Chondrocyte (in vitro differentiated cells): Measurements from ENCODE around the gene ISM1. TPM values are rescaled to one million over a fixed set of nuclear protein-coding genes. Genes with fewer than 3 reads are reported as not detected.

Experiments
- DNase-seq: peaks from one replicate; pipeline ENCODE4 v3.0.0; 2021; ENCODE audit warnings: mixed read lengths, low spot score
- H3K27ac Mint-ChIP-seq: one replicate; pipeline ENCODE4 v1.8.0; 2021; ENCODE audit warnings: mild to moderate bottlenecking, moderate library complexity, mixed read lengths; ENCODE audit not compliant: unreplicated experiment
- H3K27me3 Mint-ChIP-seq: 2 replicates; pipeline ENCODE4 v1.8.0; 2021; ENCODE audit warnings: low read depth, mixed read lengths
- H3K36me3 Mint-ChIP-seq: 2 replicates; pipeline ENCODE4 v1.8.0; 2021; ENCODE audit warnings: low read depth, mixed read lengths
- H3K4me1 Mint-ChIP-seq: 2 replicates; pipeline ENCODE4 v1.8.0; 2021; ENCODE audit warnings: low read depth, mild to moderate bottlenecking, mixed read lengths
- H3K4me3 Mint-ChIP-seq: one replicate; pipeline ENCODE4 v1.8.0; 2021; ENCODE audit warnings: mild to moderate bottlenecking, moderate library complexity, mixed read lengths; ENCODE audit not compliant: unreplicated experiment
- H3K9me3 Mint-ChIP-seq: 2 replicates; pipeline ENCODE4 v1.8.0; 2021; ENCODE audit warnings: low read depth, mixed read lengths
- total RNA-seq: library from RNA; stranded (reverse); gene quantifications from 3 replicates; pipeline ENCODE4 v1.2.1, GENCODE V29; 2021
- TF ChIP-seq, protein P1 (sequence below): fragments of 200-600 bp; sonication (generic); IDR thresholded peaks from 2 replicates; pipeline ENCODE4 v1.5.0; 2021; ENCODE audit warnings: antibody characterized with exemption, mild to moderate bottlenecking, moderate library complexity

Gene ISM1
- total RNA-seq, 1 donor from 2014 or later, result 1.2 TPM

DNA sequence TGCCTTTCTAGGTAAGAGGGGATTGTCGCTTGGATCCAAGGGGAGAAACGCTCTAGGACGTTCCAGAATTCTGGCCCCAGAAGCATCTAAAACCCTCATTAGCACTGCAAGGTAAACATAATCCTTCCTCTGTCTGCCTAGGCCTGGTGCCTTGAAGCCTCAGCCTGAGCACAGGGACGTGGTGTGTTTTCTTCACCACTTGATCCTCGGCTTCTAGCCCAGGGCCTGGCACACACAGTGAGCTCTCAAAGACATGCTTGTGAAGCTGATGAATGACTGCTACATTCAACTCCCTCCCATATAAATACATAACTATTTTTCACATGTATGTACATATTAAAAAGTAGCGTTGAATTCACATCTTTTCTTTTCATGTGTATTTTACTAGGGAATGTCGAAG is 100.3 kb downstream of the ISM1 start:
- H3K27ac Mint-ChIP-seq, result no peak overlapping the region
- H3K36me3 Mint-ChIP-seq, result no peaks in the 10 kb centered on the region
- no peaks in the 10 kb centered on the region for H3K27me3 Mint-ChIP-seq
- no peak for DNase-seq
- peaks cover 13% of the 10 kb centered on the region for H3K9me3 Mint-ChIP-seq
- no peak overlapping the region for H3K4me3 Mint-ChIP-seq
- H3K4me1 Mint-ChIP-seq, result no peaks in the 10 kb centered on the region
- TF ChIP-seq, protein P1, sequence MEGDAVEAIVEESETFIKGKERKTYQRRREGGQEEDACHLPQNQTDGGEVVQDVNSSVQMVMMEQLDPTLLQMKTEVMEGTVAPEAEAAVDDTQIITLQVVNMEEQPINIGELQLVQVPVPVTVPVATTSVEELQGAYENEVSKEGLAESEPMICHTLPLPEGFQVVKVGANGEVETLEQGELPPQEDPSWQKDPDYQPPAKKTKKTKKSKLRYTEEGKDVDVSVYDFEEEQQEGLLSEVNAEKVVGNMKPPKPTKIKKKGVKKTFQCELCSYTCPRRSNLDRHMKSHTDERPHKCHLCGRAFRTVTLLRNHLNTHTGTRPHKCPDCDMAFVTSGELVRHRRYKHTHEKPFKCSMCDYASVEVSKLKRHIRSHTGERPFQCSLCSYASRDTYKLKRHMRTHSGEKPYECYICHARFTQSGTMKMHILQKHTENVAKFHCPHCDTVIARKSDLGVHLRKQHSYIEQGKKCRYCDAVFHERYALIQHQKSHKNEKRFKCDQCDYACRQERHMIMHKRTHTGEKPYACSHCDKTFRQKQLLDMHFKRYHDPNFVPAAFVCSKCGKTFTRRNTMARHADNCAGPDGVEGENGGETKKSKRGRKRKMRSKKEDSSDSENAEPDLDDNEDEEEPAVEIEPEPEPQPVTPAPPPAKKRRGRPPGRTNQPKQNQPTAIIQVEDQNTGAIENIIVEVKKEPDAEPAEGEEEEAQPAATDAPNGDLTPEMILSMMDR, result no peak

DNA sequence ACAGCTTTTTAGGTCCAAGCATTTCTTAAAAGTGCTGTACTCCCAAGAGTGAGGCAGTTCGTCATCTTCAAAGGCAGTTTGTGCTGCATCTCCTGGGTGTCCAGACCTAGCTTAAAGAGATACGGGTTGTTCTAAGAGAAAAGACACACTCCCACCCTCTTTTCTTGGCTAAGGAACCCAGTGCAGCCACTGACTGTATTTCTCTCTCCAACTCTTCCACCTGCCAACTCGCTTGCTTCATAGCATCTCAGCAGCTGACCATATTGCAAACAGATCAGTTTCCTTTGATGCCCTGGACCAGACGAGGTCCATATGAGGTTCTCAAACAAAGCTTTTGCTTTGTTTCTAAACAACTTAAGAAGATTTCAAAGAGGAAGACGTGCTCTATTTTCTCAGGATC is 101.1 kb downstream of the ISM1 start:
- peaks cover 3% of the 10 kb centered on the region for H3K36me3 Mint-ChIP-seq
- no peaks in the 10 kb centered on the region for H3K4me1 Mint-ChIP-seq
- TF ChIP-seq, protein P1, result no peak
- H3K27ac Mint-ChIP-seq, result no peak overlapping the region
- DNase-seq, result no peak
- no peaks in the 10 kb centered on the region for H3K27me3 Mint-ChIP-seq
- peaks cover 10% of the 10 kb centered on the region for H3K9me3 Mint-ChIP-seq
- H3K4me3 Mint-ChIP-seq, result no peak overlapping the region

- DNase-seq, result no peak
- Mint-ChIP-seq H3K27me3 (no peaks in the 10 kb centered on the region), H3K9me3 (peaks cover 10% of the 10 kb centered on the region), H3K4me3 (no peak overlapping the region), H3K4me1 (no peaks in the 10 kb centered on the region), H3K36me3 (peaks cover 7% of the 10 kb centered on the region), H3K27ac (no peak overlapping the region)
- TF ChIP-seq, protein P1, result no peak
Observed at GRCh38 chr20:13322621-13323020, 101.5 kb downstream of the ISM1 start.

- peaks cover 8% of the 10 kb centered on the region for H3K36me3 Mint-ChIP-seq
- no peaks in the 10 kb centered on the region for H3K4me1 Mint-ChIP-seq
- peaks cover 11% of the 10 kb centered on the region for H3K9me3 Mint-ChIP-seq
- no peak overlapping the region for H3K4me3 Mint-ChIP-seq
- no peak for DNase-seq
- H3K27ac Mint-ChIP-seq, result no peak overlapping the region
- no peaks in the 10 kb centered on the region for H3K27me3 Mint-ChIP-seq
- TF ChIP-seq, protein P1, result peak; percentile 81
Observed at GRCh38 chr20:13325033-13325432, 104.0 kb downstream of the ISM1 start.

DNA sequence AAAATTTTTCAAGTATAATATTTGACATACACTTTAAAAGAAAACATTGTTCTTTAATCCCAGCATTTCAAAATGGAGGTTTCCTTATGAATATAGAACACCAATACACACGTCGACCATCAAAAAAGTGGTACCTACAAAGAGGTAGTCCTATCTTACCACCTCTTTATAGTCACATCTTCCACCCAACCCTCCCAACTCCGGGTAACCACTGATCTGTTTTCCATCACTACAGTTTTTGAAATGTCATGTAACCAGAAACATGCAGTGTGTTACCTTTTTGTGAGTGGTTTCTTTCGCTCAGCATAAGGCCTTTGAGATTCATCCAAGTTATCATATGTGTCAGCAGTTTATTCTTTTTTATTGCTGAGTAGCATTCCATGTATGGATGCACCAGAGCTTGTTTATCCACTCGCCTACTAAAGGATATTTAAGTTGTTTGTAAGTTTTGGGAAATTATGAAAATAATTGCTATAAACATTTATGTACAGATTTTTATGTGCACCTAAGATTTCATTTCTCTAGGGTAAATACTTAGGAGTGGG is 104.8 kb downstream of the ISM1 start:
- H3K4me1 Mint-ChIP-seq, result peaks cover 5% of the 10 kb centered on the region
- H3K27me3 Mint-ChIP-seq, result no peaks in the 10 kb centered on the region
- H3K27ac Mint-ChIP-seq, result no peak overlapping the region
- TF ChIP-seq, protein P1, result no peak
- peaks cover 11% of the 10 kb centered on the region for H3K9me3 Mint-ChIP-seq
- H3K4me3 Mint-ChIP-seq, result no peak overlapping the region
- no peak for DNase-seq
- peaks cover 8% of the 10 kb centered on the region for H3K36me3 Mint-ChIP-seq
